ENCODE results near the gene NLRP6. TPM values are rescaled to one million over a fixed set of nuclear protein-coding genes. Genes with fewer than 3 reads are reported as not detected.

Gene NLRP6
- total RNA-seq, 1 experiment from 2014 or later, result not detected

- Histone ChIP-seq H3K79me2 (ENCODE audit: insufficient read depth, low read length) (no peaks in the 10 kb centered on the region), H3K9me3 (ENCODE audit: control insufficient read depth, low read depth, low read length) (no peaks in the 10 kb centered on the region), H3K27me3 (ENCODE audit: insufficient read depth, low read length) (no peaks in the 10 kb centered on the region), H3K79me1 (ENCODE audit: insufficient read depth, low read depth, low read length, poor library complexity, severe bottlenecking) (no peaks in the 10 kb centered on the region), H2BK15ac (ENCODE audit: low read depth, low read length) (no peak overlapping the region), H4K91ac (ENCODE audit: insufficient read length, low read depth, low read length) (no peak overlapping the region), H4K8ac (replicated peaks; ENCODE audit: insufficient read length, low read depth, low read length) (no peak overlapping the region), H3K56ac (ENCODE audit: insufficient read length, low read depth, low read length) (no peak overlapping the region), H2BK12ac (ENCODE audit: insufficient read length, low read depth, low read length) (no peak overlapping the region), H2AK5ac (ENCODE audit: insufficient read length, low read length) (no peak overlapping the region), H3K4ac (ENCODE audit: low read depth, low read length) (no peak overlapping the region), H2BK120ac (ENCODE audit: low read depth, low read length, poor library complexity, severe bottlenecking) (no peak overlapping the region), H3K23ac (ENCODE audit: insufficient read length, low read depth, low read length) (no peak overlapping the region), H3K4me2 (ENCODE audit: insufficient read depth, insufficient read length, low read length) (no peak overlapping the region), H3K9ac (ENCODE audit: extremely low read depth, insufficient read length, low read length) (no peak overlapping the region), H4K20me1 (ENCODE audit: control insufficient read depth, insufficient read depth, insufficient read length) (no peaks in the 10 kb centered on the region), H3K18ac (ENCODE audit: insufficient read length, low read depth, low read length) (no peak overlapping the region), H4K5ac (ENCODE audit: insufficient read length, low read depth, low read length) (no peak overlapping the region), H2BK5ac (ENCODE audit: insufficient read length, low read length) (no peak overlapping the region), H2BK20ac (ENCODE audit: low read depth, low read length, poor library complexity, severe bottlenecking) (no peak overlapping the region), H2AFZ (ENCODE audit: low read length) (no peak overlapping the region), H3T11ph (ENCODE audit: low read length) (no peak overlapping the region), H3K27ac (ENCODE audit: insufficient read length, low read depth, low read length) (no peak overlapping the region), H3K14ac (ENCODE audit: insufficient read depth, low read length) (no peak overlapping the region), H3K23me2 (ENCODE audit: insufficient read length, low read depth, low read length, poor library complexity, severe bottlenecking) (no peaks in the 10 kb centered on the region), H3K4me1 (ENCODE audit: insufficient read depth, low read length) (peaks cover 4% of the 10 kb centered on the region; the same call in 1 of the 2 replicates)
- WGBS (ENCODE audit: extremely low coverage, insufficient read length, low lambda C conversion rate), result no CpG with 5 or more reads among the region's 34 CpGs
- Mint-ChIP-seq H3K9me3 (peaks cover 21 to 25% of the 10 kb centered on the region in 2 experiments), H3K4me1 (peaks cover 33 to 41% of the 10 kb centered on the region in 2 experiments), H3K36me3 (ENCODE audit: insufficient read depth in 1 of 3, low read depth in 3 of 3) (peaks cover 4 to 38% (median 13%) of the 10 kb centered on the region in 3 experiments; a peak in 6 of 7 replicates), H3K4me3 (no peak overlapping the region), H3K27ac (no peak overlapping the region), H3K27me3 (ENCODE audit: low read depth) (peaks cover 3% of the 10 kb centered on the region)
- TF ChIP-seq CTCF (conservative IDR thresholded peaks at IDR 0.05), result no peak
- peak; percentile 26 for DNase-seq
Measured at GRCh38 chr11:330694-331357, 52.6 kb downstream of the NLRP6 start.

All from H9 (cell line).